ENCODE results near the gene AHI1.
A peak's percentile ranks its signal among the peaks of the same experiment; 100 is the strongest.

AHI1 gene

DNA sequence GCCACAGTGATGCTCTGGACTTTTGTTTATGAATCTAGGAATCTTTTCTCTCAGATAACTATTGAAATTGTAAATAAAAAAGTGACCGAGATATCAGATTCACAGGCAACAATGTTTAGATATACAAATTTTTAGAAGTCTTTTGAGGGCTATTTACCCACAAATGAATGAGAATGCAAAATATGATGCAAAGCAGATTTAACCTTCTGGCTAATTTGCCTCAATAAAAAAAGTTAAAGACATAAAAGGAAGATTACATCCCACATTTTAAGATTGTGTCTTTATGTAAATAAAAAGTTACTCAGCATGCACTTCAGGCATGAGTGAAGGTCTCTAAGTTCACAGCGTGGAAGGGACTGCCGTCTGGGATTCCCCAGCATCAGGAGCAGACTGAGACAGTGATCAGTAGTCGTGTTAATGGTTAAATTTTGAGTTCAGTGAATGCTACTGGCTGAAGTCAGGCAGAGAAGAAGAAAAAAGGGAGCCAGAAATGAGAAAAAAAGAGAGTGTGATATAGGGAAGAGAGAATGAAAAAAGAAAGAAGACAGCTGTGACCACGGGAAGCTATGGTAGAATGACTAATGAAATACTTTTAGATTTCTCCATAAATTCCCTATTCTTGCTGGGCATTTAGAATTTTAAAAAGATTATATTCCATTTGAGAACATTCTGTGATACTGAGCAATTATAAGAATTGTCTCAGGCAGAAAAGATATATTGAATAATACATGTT lies 222.8 kb downstream of the AHI1 start:
- peak; percentile 38 for DNase-seq (ENCODE audit: low spot score)
- TF ChIP-seq, protein P1, sequence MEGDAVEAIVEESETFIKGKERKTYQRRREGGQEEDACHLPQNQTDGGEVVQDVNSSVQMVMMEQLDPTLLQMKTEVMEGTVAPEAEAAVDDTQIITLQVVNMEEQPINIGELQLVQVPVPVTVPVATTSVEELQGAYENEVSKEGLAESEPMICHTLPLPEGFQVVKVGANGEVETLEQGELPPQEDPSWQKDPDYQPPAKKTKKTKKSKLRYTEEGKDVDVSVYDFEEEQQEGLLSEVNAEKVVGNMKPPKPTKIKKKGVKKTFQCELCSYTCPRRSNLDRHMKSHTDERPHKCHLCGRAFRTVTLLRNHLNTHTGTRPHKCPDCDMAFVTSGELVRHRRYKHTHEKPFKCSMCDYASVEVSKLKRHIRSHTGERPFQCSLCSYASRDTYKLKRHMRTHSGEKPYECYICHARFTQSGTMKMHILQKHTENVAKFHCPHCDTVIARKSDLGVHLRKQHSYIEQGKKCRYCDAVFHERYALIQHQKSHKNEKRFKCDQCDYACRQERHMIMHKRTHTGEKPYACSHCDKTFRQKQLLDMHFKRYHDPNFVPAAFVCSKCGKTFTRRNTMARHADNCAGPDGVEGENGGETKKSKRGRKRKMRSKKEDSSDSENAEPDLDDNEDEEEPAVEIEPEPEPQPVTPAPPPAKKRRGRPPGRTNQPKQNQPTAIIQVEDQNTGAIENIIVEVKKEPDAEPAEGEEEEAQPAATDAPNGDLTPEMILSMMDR (IDR thresholded peaks at IDR 0.05; ENCODE audit: extremely low read depth, missing control alignments) = no peak

GRCh38 chr6:135271626-135272025 lies 225.9 kb downstream of the AHI1 start:
- no peak for DNase-seq (ENCODE audit: low spot score)
- TF ChIP-seq, protein P1 (IDR thresholded peaks at IDR 0.05; ENCODE audit: extremely low read depth, missing control alignments) = no peak

- DNase-seq (ENCODE audit: low spot score) = no peak
- TF ChIP-seq, protein P1 (IDR thresholded peaks at IDR 0.05; ENCODE audit: extremely low read depth, missing control alignments) = no peak
Measured at GRCh38 chr6:135270676-135271536, 226.6 kb downstream of the AHI1 start.

- TF ChIP-seq, protein P1 (IDR thresholded peaks at IDR 0.05; ENCODE audit: extremely low read depth, missing control alignments) = no peak
- no peak for DNase-seq (ENCODE audit: low spot score)
Measured at GRCh38 chr6:135269481-135269891, 228.1 kb downstream of the AHI1 start.

GRCh38 chr6:135268740-135269139 lies 228.8 kb downstream of the AHI1 start:
- TF ChIP-seq, protein P1 (IDR thresholded peaks at IDR 0.05; ENCODE audit: extremely low read depth, missing control alignments) = no peak
- DNase-seq (ENCODE audit: low spot score) = no peak

- no peak for DNase-seq (ENCODE audit: low spot score)
Measured at GRCh38 chr6:135268263-135268662, 229.3 kb downstream of the AHI1 start.

More at GRCh38 chr6:135268263-135268662, 229.3 kb downstream of the AHI1 start:
- TF ChIP-seq, protein P1 (IDR thresholded peaks at IDR 0.05; ENCODE audit: extremely low read depth, missing control alignments) = no peak
